OCI-LY7 (cell line): ENCODE data around the gene TRAF2. TPM values are rescaled to one million over a fixed set of nuclear protein-coding genes. Genes with fewer than 3 reads are reported as not detected.

Source experiments
- BruUV-seq: library from RNA; stranded (reverse); fragments of 400-500 nt; replicated peaks from 2 replicates; lab custom pipeline; 2021; lab: Mats Ljungman, UMichigan
- CTCF ChIA-PET: fragments of 300-600 bp; sonication (Branson Sonifier 250); formaldehyde crosslinking; loops from one replicate; lab custom pipeline; 2022; ENCODE audit warnings: antibody characterized with exemption; ENCODE audit not compliant: unreplicated experiment; lab: Charles Lee
- POLR2A ChIA-PET: fragments of 300-600 bp; sonication (Branson Sonifier 250); formaldehyde crosslinking; loops from one replicate; lab custom pipeline; 2022; ENCODE audit warnings: antibody characterized with exemption; lab: Charles Lee
- DNase-seq: peaks from one replicate; pipeline ENCODE4 v3.0.0-alpha.2; 2015; ENCODE audit warnings: low spot score
- H2AFZ ChIP-seq: fragments of 200-600 bp; sonication (generic), shearing (Covaris generic); 2 replicates; pipeline ENCODE4 v1.6.1; 2014; ENCODE audit warnings: mild to moderate bottlenecking, antibody characterized with exemption, low read length, moderate library complexity
- H3K27ac ChIP-seq: fragments of 200-600 bp; sonication (generic); 2 replicates; pipeline ENCODE4 v1.5.1; 2014; ENCODE audit warnings: mixed run types, low read depth, mild to moderate bottlenecking, moderate library complexity, low read length, inconsistent platforms; ENCODE audit not compliant: poor library complexity, severe bottlenecking
- H3K36me3 ChIP-seq: fragments of 200-600 bp; sonication (generic); 2 replicates; pipeline ENCODE4 v1.6.1; 2014; ENCODE audit warnings: mild to moderate bottlenecking, antibody characterized with exemption, low read length, moderate library complexity, mixed read lengths; ENCODE audit not compliant: insufficient read depth
- H3K4me1 ChIP-seq: fragments of 200-600 bp; sonication (generic); 2 replicates; pipeline ENCODE4 v1.5.1; 2014; ENCODE audit warnings: mild to moderate bottlenecking, low read length; ENCODE audit not compliant: insufficient read depth, poor library complexity, severe bottlenecking
- H3K4me2 ChIP-seq: fragments of 200-600 bp; sonication (generic); 2 replicates; pipeline ENCODE4 v1.6.1; 2014; ENCODE audit warnings: mild to moderate bottlenecking, low read length
- H3K4me3 ChIP-seq: fragments of 200-600 bp; sonication (generic); 2 replicates; pipeline ENCODE4 v1.5.1; 2014; ENCODE audit warnings: mild to moderate bottlenecking, low read depth, low read length; ENCODE audit not compliant: poor library complexity, severe bottlenecking
- H3K79me2 ChIP-seq: fragments of 200-600 bp; sonication (generic); 2 replicates; pipeline ENCODE4 v1.6.1; 2016; ENCODE audit warnings: low read depth, mild to moderate bottlenecking, low read length, moderate library complexity, mixed read lengths; ENCODE audit not compliant: insufficient read depth
- H3K9me2 ChIP-seq: fragments of 200-600 bp; sonication (generic); 2 replicates; pipeline ENCODE4 v1.6.1; 2016; ENCODE audit warnings: mild to moderate bottlenecking, low read length, mixed read lengths; ENCODE audit not compliant: insufficient read depth
- H3K9me3 ChIP-seq: fragments of 200-600 bp; sonication (generic); 2 replicates; pipeline ENCODE4 v1.6.1; 2014; ENCODE audit warnings: mild to moderate bottlenecking, mixed run types, low read length, mixed read lengths
- H4K20me1 ChIP-seq: fragments of 200-600 bp; sonication (generic); 2 replicates; pipeline ENCODE4 v1.6.1; 2014; ENCODE audit warnings: mild to moderate bottlenecking, antibody characterized with exemption, low read length, moderate library complexity, mixed read lengths; ENCODE audit not compliant: insufficient read depth
- EZH2phosphoT487 ChIP-seq: fragments of 200-600 bp; sonication (generic); IDR thresholded peaks from 2 replicates; pipeline ENCODE4 v1.6.1; 2018; ENCODE audit warnings: low read depth, borderline replicate concordance, mild to moderate bottlenecking, mixed run types, antibody characterized with exemption, low read length, moderate library complexity, mixed read lengths
- intact Hi-C: fragments of 100-400 bp; cut with micrococcal nuclease; formaldehyde crosslinking; loops from one replicate; pipeline ENCODE4 v1.10.0; 2022; ENCODE audit not compliant: unreplicated experiment
- total RNA-seq, 2 experiments: library from RNA; depleted of rRNA in 1 of 2; stranded (reverse); fragments of >200 nt in 1 of 2; shearing (Covaris generic) in 1 of 2; gene quantifications; 2 replicates each; pipeline ENCODE4 v1.2.3, GENCODE V29; 2014 to 2022
- TF ChIP-seq, protein P1 (sequence below): fragments of 200-600 bp; sonication (generic); conservative IDR thresholded peaks from 2 replicates; pipeline ENCODE4 v1.5.1; 2014; ENCODE audit warnings: mild to moderate bottlenecking, antibody characterized with exemption, low read length, moderate library complexity, mixed read lengths

The TRAF2 gene
- total RNA-seq, 2 experiments from 2014 or later, result 31.4 to 40.5 TPM

DNA sequence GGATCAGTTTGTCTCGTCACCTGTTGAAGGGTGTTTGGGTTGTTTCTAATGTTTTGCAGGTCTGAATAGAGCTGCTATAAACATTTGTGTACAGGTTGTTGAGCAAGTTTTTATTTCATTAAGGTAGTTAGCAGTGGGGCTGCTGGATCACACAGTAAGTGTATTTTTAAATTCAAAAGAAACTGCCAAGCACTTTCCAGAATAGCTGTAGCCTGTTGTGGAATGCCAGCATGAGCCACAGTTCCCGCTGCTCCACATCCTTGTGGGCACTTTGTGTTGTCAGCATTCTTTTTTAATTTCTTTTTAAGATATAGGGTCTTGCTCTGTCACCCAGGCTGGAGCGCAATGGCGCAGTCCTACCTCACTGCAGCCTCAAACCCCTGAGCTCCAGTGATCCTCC is 43.7 kb downstream of the TRAF2 start:
- Histone ChIP-seq H3K36me3 (peaks cover 86% of the 10 kb centered on the region), H2AFZ (no peak overlapping the region), H3K4me3 (no peak overlapping the region), H3K4me1 (peaks cover 4% of the 10 kb centered on the region), H3K27ac (no peak overlapping the region), H3K79me2 (no peaks in the 10 kb centered on the region), H3K9me2 (no peaks in the 10 kb centered on the region), H3K4me2 (no peak overlapping the region), H3K9me3 (no peaks in the 10 kb centered on the region), H4K20me1 (no peaks in the 10 kb centered on the region)
- DNase-seq, result no peak
- CTCF ChIA-PET, result no interaction called here
- intact Hi-C loops, result no loop called here
- no TSS peak for BruUV-seq
- TF ChIP-seq EZH2phosphoT487, result no peak
- TF ChIP-seq, protein P1, sequence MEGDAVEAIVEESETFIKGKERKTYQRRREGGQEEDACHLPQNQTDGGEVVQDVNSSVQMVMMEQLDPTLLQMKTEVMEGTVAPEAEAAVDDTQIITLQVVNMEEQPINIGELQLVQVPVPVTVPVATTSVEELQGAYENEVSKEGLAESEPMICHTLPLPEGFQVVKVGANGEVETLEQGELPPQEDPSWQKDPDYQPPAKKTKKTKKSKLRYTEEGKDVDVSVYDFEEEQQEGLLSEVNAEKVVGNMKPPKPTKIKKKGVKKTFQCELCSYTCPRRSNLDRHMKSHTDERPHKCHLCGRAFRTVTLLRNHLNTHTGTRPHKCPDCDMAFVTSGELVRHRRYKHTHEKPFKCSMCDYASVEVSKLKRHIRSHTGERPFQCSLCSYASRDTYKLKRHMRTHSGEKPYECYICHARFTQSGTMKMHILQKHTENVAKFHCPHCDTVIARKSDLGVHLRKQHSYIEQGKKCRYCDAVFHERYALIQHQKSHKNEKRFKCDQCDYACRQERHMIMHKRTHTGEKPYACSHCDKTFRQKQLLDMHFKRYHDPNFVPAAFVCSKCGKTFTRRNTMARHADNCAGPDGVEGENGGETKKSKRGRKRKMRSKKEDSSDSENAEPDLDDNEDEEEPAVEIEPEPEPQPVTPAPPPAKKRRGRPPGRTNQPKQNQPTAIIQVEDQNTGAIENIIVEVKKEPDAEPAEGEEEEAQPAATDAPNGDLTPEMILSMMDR, result no peak
- POLR2A ChIA-PET, result interaction anchor here (0.7 kb wide), 1 partner anchor 19 kb away, joined by 3 read pairs; no protein-coding TSS in a partner anchor

DNA sequence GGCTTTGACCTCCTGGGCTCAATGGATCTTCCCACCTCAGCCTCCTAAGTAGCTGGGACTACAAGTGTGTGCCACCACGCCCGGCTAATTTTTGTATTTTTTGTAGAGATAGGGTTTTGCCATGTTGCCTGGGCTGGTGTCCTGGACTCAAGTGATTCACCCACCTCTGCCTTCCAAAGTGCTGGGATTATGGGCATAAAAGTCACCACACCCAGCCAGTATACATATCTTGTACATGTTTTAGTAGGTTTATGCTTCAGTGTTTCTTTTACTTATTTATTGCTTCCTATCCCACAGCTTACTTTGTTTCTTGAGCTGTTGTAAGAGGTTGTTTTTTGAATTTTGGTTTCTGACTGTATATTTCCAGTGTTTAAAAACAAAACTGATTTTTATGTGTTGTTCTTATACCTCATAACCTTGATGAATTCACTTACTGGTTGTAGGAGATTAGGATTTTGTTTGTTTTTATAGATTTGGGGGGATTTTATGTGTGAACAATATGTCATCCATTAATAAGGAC is 45.4 kb downstream of the TRAF2 start:
- Histone ChIP-seq H4K20me1 (no peaks in the 10 kb centered on the region), H3K9me2 (no peaks in the 10 kb centered on the region), H2AFZ (no peak overlapping the region), H3K4me2 (no peak overlapping the region), H3K4me3 (no peak overlapping the region), H3K36me3 (peaks cover 69% of the 10 kb centered on the region), H3K79me2 (no peaks in the 10 kb centered on the region), H3K27ac (no peak overlapping the region), H3K9me3 (no peaks in the 10 kb centered on the region), H3K4me1 (peaks cover 13% of the 10 kb centered on the region)
- no TSS peak for BruUV-seq
- ChIA-PET CTCF (no interaction called here), POLR2A (no interaction called here)
- TF ChIP-seq, protein P1, result no peak
- TF ChIP-seq EZH2phosphoT487, result no peak
- DNase-seq, result no peak
- intact Hi-C loops, result no loop called here

DNA sequence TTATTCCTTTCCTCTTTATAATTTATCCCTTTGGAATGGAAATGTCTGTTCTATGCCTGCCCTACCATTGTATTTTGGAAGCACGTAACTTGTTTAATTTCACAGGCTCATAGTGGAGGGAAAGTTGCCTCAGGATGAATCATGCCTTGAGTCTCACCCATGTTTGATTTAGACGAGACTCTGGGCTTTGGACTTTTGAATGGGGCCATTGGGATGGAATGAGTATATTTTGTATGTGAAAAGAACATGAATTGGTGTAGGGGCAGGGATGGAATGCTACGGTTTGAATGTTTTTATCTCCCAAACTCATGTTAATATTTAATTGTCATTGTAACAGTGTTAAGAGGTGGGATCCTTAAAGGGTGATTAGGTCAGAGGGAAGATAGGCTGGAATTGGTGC is 48.0 kb downstream of the TRAF2 start:
- peaks cover 64% of the 10 kb centered on the region for H3K36me3 ChIP-seq
- intact Hi-C loops, result no loop called here
- no peak overlapping the region for H3K4me2 ChIP-seq
- ChIA-PET POLR2A (no interaction called here), CTCF (no interaction called here)
- no peak overlapping the region for H2AFZ ChIP-seq
- no peaks in the 10 kb centered on the region for H3K9me2 ChIP-seq
- no TSS peak for BruUV-seq
- TF ChIP-seq EZH2phosphoT487, result no peak
- TF ChIP-seq, protein P1, result no peak
- no peaks in the 10 kb centered on the region for H3K9me3 ChIP-seq
- H3K4me1 ChIP-seq, result peaks cover 13% of the 10 kb centered on the region
- H3K4me3 ChIP-seq, result no peak overlapping the region
- DNase-seq, result no peak
- H3K27ac ChIP-seq, result no peak overlapping the region
- H3K79me2 ChIP-seq, result no peaks in the 10 kb centered on the region
- H4K20me1 ChIP-seq, result no peaks in the 10 kb centered on the region
